ENCODE measurements around the gene ZNF341.

DNA sequence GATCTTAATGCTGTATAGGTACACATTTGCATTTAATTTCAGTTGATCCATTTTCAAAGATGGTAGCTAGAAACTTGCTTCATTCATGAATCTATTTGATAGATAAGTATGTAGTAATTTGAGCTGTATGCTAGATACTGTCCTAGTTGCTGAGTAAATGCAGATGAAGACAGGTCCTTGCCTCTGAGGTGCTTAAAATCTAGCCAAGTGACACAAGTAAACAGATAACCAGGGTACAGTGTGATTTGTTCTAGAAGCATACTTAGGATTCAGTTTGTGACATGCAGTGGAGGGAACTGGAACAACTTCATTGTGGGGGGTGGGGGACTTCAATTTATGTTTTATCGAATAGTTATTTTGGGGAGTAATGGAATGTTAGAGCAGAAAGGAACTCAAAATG, 88.6 kb downstream of the ZNF341 start:
- no peak for TF ChIP-seq POLR2A (IDR thresholded peaks at IDR 0.05)
- TF ChIP-seq, protein P1, sequence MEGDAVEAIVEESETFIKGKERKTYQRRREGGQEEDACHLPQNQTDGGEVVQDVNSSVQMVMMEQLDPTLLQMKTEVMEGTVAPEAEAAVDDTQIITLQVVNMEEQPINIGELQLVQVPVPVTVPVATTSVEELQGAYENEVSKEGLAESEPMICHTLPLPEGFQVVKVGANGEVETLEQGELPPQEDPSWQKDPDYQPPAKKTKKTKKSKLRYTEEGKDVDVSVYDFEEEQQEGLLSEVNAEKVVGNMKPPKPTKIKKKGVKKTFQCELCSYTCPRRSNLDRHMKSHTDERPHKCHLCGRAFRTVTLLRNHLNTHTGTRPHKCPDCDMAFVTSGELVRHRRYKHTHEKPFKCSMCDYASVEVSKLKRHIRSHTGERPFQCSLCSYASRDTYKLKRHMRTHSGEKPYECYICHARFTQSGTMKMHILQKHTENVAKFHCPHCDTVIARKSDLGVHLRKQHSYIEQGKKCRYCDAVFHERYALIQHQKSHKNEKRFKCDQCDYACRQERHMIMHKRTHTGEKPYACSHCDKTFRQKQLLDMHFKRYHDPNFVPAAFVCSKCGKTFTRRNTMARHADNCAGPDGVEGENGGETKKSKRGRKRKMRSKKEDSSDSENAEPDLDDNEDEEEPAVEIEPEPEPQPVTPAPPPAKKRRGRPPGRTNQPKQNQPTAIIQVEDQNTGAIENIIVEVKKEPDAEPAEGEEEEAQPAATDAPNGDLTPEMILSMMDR (IDR thresholded peaks at IDR 0.05 in 8 of 11, conservative IDR thresholded peaks at IDR 0.05 in 3 of 11) = no peak
- TF ChIP-seq POLR2AphosphoS5 (IDR thresholded peaks at IDR 0.05) = no peak

Data from spleen (tissue), 7 donors.